ENCODE data around the gene GSX1.

Gene GSX1

DNA sequence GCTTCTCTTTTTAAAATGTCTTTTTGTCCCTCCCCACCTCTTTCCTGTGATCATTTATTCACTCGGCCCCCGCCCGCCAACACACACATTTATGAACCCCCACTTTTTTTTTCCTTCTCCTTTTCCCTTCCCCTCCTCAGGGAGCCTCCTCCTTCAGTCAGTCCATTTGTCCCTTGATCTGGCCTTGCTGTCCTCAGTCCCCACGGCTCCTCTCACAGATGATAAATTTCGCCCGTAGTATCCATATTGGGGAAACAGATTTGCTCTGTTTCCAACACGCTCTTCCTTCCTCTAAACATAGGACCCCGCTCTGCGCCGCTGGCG is 2.0 kb downstream of the GSX1 start:
- no peak for TF ChIP-seq CTCF (IDR thresholded peaks at IDR 0.05; ENCODE audit: extremely low read depth, missing control alignments)
- DNase-seq (ENCODE audit: low spot score) = no peak

- no peak for TF ChIP-seq CTCF (IDR thresholded peaks at IDR 0.05; ENCODE audit: extremely low read depth, missing control alignments)
- DNase-seq (ENCODE audit: low spot score) = no peak
These were observed 2.8 kb downstream of the GSX1 start for GRCh38 chr13:27794921-27795717.

GRCh38 chr13:27795718-27796019 is 3.4 kb downstream of the GSX1 start:
- DNase-seq (ENCODE audit: low spot score) = no peak
- no peak for TF ChIP-seq CTCF (IDR thresholded peaks at IDR 0.05; ENCODE audit: extremely low read depth, missing control alignments)

DNA sequence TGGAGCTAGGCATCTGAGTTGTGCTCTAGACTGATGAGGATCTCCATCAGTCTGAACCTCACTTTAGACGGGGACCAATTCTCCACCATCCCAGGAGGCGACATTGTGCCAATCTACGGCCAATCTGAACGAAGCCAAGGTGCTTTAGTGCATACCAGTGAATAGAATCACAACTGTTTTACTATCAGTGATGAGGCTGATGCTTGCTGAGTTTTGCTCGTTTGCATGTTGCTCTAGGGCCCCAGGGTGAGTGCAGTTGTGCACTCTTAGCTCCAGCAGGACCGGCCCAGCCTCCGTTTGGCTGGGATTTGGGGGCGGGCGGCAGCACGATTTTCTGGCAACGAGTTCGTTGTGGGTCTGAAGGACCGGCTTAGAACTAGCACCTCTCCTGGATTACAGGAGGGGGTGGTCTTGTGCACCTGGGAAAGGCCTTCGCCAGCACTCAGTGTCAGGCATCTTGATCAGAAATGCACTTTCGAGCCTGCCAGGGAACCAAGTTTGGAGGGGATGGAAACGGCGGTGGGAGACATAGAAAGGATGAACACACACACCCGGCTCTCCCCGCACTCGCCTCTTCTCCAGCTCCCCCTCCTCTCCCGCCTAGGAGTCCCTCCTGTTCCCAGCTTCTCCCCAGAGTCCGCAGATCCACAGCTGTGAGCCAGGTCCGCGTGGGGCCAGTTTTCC is 4.4 kb downstream of the GSX1 start:
- TF ChIP-seq CTCF (IDR thresholded peaks at IDR 0.05; ENCODE audit: extremely low read depth, missing control alignments) = no peak
- DNase-seq (ENCODE audit: low spot score) = no peak

- no peak for DNase-seq (ENCODE audit: low spot score)
These were observed 4.9 kb downstream of the GSX1 start for GRCh38 chr13:27797228-27797624.

DNA sequence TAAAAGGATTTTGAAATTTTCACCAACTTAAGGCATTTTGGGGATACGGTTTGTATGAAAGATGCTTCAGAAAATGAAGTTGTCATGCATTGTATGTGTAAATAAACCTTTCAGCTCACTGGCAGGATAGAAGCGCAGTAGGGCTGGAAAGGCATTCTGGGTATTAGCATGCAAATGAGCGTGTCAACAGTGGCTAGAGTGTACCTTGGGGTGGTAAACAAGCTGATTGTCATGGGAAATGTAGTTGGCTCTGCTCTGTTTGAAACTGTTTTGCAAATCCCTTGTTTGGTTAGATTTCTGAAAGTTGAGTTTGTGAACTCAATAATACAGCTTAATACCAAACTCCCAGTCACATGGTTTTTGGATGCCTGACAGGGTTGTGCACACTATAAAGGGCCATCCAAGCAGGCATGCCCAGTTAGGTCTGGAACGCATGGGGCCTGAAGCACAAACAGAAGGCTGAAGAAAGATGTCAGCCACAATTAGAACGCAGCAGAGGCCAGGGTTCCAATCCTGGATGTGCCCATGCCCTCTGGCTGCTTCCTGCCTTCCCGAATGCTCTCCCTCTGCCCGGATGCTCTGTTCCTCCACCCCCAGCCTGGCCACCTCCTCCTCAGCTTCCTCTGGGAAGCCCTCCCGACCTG is 14.6 kb downstream of the GSX1 start:
- no peak for TF ChIP-seq CTCF (IDR thresholded peaks at IDR 0.05; ENCODE audit: extremely low read depth, missing control alignments)
- DNase-seq (ENCODE audit: low spot score) = no peak

More at GRCh38 chr13:27797228-27797624, 4.9 kb downstream of the GSX1 start:
- no peak for TF ChIP-seq CTCF (IDR thresholded peaks at IDR 0.05; ENCODE audit: extremely low read depth, missing control alignments)

GRCh38 chr13:27808851-27809550 is 16.7 kb downstream of the GSX1 start:
- TF ChIP-seq CTCF (IDR thresholded peaks at IDR 0.05; ENCODE audit: extremely low read depth, missing control alignments) = no peak
- no peak for DNase-seq (ENCODE audit: low spot score)

All from GM20000 (cell line).